Mammary epithelial cell (primary cell): ENCODE results near the gene DCTD.

Experiments
- CTCF ChIP-seq, 2 donors: IDR thresholded peaks in 1 of 2; conservative IDR thresholded peaks in 1 of 2; 2 replicates each; pipeline ENCODE4 v1.5.1; 2011 to 2012; ENCODE audit warnings: inconsistent platforms in 2 of 2, low read length in 2 of 2, mild to moderate bottlenecking in 2 of 2, control low read depth in 1 of 2, low read depth in 1 of 2; ENCODE audit not compliant: insufficient read depth in 1 of 2; ENCODE audit errors: extremely low read depth in 1 of 2
- EZH2 ChIP-seq: IDR thresholded peaks from 2 replicates; pipeline ENCODE4 v1.6.1; 2012; ENCODE audit warnings: low read length, inconsistent platforms, borderline replicate concordance

DNA sequence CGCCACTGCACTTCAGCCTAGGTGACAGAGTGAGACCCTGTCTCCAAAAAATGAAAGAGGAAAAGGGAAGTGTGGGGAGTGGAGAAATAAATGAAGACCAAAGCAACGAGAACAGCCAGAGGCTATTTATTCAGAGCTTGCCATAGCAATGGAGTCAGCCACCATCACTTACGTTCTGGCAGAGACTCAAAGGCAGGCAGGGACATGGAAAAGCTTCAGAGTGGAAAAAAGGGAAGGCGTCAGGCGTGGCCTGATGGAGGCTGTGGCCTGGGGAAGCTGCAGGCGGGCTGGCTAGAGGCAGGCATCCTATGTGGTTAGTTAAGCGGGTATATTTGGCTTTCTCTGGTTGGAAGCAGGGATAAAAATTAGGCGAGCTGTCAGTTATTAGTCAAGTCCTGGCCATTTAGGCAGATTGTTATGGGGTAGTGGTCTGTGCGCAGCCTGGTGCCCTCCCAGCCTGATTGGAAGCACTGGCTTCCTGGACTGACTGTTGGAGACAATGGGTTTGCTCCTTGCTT is 73.3 kb downstream of the DCTD start:
- TF ChIP-seq CTCF (conservative IDR thresholded peaks at IDR 0.05 in 1 of 2, IDR thresholded peaks at IDR 0.05 in 1 of 2; ENCODE audit: extremely low read depth in 1 of 2, insufficient read depth in 1 of 2, low read depth in 1 of 2, low read length in 2 of 2) (no peak), EZH2 (no peak)
